Right atrium auricular region (tissue), 2 donors: ENCODE data around the gene CUL9. TPM values are rescaled to one million over a fixed set of nuclear protein-coding genes. Genes with fewer than 3 reads are reported as not detected.

Experiments
- DNase-seq: peaks from one replicate; pipeline ENCODE4 v3.0.0-alpha.2; 2019; ENCODE audit warnings: low spot score
- H3K27ac ChIP-seq, 2 donors: fragments of 200-600 bp; sonication (generic); 1 replicate in 1 of 2; 2 replicates in 1 of 2; pipeline ENCODE4 v1.5.1; 2016 to 2019
- H3K27me3 ChIP-seq, 2 donors: fragments of 200-600 bp; sonication (generic); one replicate each; pipeline versions ENCODE4 v1.5.1 to v1.6.0; 2017 to 2019
- H3K36me3 ChIP-seq: fragments of 200-600 bp; sonication (generic); one replicate; pipeline ENCODE4 v1.5.1; 2016
- H3K4me1 ChIP-seq, 2 donors: fragments of 200-600 bp; sonication (generic); one replicate each; pipeline versions ENCODE4 v1.5.1 to v1.6.0; 2017 to 2019
- H3K4me3 ChIP-seq, 2 donors: fragments of 200-600 bp; sonication (generic); 1 replicate in 1 of 2; 2 replicates in 1 of 2; pipeline ENCODE4 v1.5.1; 2017 to 2019; ENCODE audit warnings: mild to moderate bottlenecking in 1 of 2, moderate library complexity in 1 of 2
- H3K9me3 ChIP-seq, 2 donors: fragments of 200-600 bp; sonication (generic); one replicate each; pipeline ENCODE4 v1.5.1; 2019
- total RNA-seq, 2 donors: library from RNA; depleted of rRNA; stranded (reverse); fragments of >200 nt; gene quantifications; one replicate each; pipeline ENCODE4 v1.1.0, GENCODE V29; 2016
- TF ChIP-seq, protein P1 (sequence below), 2 donors: fragments of 200-600 bp; sonication (generic); IDR thresholded peaks; one replicate each; pipeline ENCODE4 v1.5.1; 2019; ENCODE audit warnings: antibody characterized with exemption in 2 of 2

The CUL9 gene
- total RNA-seq, 2 donors from 2014 or later: 11.0 to 16.8 TPM

DNA sequence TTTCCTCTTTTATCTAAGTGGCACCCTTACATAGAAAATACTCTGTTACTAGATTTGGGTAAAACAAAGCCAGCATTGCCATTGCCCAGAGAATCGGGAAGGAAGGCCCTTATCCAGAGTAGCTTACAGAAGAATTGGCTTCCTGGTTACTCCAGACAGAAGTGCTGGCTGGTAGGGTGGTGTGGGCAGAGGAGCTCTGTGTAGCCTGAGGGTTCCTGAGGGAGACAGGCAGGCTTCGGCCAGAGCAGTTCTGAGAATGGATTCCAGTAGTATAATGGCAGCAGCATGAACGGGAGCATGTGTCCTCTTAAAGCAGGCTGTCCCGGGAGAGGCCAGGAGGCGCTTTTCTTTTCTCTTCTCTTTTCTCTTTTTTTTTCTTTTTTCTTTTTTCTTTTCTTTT lies 11.9 kb downstream of the CUL9 start:
- H3K27ac ChIP-seq: no peak overlapping the region
- H3K4me1 ChIP-seq: peaks cover 0 to 7% of the 10 kb centered on the region in 2 donors
- no peaks in the 10 kb centered on the region for H3K9me3 ChIP-seq
- no peak for DNase-seq
- H3K27me3 ChIP-seq: no peaks in the 10 kb centered on the region
- H3K4me3 ChIP-seq: no peak overlapping the region
- H3K36me3 ChIP-seq: peaks cover 64% of the 10 kb centered on the region
- TF ChIP-seq, protein P1, sequence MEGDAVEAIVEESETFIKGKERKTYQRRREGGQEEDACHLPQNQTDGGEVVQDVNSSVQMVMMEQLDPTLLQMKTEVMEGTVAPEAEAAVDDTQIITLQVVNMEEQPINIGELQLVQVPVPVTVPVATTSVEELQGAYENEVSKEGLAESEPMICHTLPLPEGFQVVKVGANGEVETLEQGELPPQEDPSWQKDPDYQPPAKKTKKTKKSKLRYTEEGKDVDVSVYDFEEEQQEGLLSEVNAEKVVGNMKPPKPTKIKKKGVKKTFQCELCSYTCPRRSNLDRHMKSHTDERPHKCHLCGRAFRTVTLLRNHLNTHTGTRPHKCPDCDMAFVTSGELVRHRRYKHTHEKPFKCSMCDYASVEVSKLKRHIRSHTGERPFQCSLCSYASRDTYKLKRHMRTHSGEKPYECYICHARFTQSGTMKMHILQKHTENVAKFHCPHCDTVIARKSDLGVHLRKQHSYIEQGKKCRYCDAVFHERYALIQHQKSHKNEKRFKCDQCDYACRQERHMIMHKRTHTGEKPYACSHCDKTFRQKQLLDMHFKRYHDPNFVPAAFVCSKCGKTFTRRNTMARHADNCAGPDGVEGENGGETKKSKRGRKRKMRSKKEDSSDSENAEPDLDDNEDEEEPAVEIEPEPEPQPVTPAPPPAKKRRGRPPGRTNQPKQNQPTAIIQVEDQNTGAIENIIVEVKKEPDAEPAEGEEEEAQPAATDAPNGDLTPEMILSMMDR (IDR thresholded peaks at IDR 0.05): no peak

DNA sequence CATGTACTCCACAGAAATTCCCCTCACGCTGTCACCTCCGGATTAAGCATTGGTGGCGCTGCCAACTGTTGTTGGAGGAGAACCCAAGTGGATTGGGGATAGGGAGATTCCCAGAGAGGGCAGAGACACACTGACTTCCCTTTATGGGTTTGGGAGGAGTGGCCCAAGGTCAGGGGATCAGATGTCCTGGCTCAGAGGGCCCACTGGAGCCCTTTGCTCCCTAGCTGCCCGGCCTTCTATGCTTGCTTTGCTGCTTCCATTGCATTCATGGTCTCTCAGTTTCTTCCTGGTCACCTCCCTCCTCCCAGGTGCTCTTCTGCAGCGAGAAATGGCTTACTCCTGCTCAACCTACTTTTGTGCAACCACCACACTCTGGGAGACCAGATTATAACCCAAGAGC lies 14.3 kb downstream of the CUL9 start:
- Histone ChIP-seq H3K9me3 (no peaks in the 10 kb centered on the region), H3K27me3 (no peaks in the 10 kb centered on the region), H3K4me3 (no peak overlapping the region), H3K36me3 (peaks cover 63% of the 10 kb centered on the region), H3K4me1 (no peaks in the 10 kb centered on the region), H3K27ac (no peak overlapping the region)
- DNase-seq: no peak
- TF ChIP-seq, protein P1 (IDR thresholded peaks at IDR 0.05): no peak

DNA sequence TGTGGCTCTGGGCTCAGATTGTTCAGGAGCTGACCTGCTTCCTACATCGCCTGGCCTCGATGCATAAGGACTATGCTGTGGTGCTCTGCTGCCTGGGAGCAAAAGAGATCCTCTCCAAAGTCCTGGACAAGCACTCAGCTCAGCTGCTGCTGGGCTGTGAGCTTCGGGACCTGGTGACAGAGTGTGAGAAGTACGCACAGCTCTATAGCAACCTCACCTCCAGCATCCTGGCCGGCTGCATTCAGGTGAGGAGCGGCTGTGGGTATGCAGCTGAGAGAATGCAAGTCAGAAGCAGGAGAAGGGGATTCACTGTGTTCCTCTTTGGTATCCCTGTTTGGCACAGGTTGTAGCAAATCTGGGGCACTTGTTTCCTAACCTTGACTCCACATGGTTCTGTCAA lies 17.9 kb downstream of the CUL9 start:
- H3K9me3 ChIP-seq: no peaks in the 10 kb centered on the region
- H3K27me3 ChIP-seq: no peaks in the 10 kb centered on the region
- TF ChIP-seq, protein P1 (IDR thresholded peaks at IDR 0.05): no peak
- H3K4me3 ChIP-seq: no peak overlapping the region
- no peaks in the 10 kb centered on the region for H3K4me1 ChIP-seq
- peaks cover 49% of the 10 kb centered on the region for H3K36me3 ChIP-seq
- no peak for DNase-seq
- no peak overlapping the region for H3K27ac ChIP-seq

DNA sequence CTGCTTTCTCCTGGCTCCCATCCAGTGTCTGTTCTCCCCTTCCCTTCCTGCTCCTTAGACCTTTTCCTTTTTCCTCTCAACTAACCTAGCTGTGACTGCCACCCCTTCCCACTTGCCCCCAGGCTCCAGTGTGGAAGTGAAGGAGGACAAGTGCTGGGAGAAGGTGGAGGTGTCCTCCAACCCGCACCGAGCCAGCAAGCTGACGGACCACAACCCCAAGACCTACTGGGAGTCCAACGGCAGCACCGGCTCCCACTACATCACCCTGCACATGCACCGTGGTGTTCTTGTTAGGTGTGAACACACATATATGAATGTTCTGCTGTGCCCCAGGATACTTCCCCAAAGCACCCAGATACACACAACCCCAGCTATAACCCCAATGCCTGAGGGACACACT lies 18.5 kb downstream of the CUL9 start:
- no peaks in the 10 kb centered on the region for H3K27me3 ChIP-seq
- TF ChIP-seq, protein P1 (IDR thresholded peaks at IDR 0.05): no peak
- no peak for DNase-seq
- H3K27ac ChIP-seq: no peak overlapping the region
- no peak overlapping the region for H3K4me3 ChIP-seq
- peaks cover 47% of the 10 kb centered on the region for H3K36me3 ChIP-seq
- H3K4me1 ChIP-seq: no peaks in the 10 kb centered on the region
- no peaks in the 10 kb centered on the region for H3K9me3 ChIP-seq

DNA sequence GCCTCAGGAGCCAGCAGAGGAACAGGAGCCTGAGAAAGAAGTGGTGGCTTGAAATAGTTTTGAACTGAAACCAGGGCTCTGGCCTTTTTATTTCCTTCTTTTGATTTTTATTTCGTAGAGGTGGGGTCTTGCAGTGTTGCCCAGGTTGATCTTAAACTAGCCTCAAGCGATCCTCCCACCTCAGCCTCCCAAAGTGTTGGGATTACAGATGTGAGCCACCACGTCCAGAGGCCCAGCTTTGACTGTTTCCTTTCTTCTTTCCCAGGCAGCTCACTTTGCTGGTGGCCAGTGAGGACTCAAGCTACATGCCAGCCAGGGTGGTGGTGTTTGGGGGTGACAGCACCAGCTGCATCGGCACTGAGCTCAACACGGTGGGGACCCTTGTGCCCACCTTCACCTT lies 20.5 kb downstream of the CUL9 start:
- H3K27ac ChIP-seq: no peak overlapping the region
- H3K27me3 ChIP-seq: no peaks in the 10 kb centered on the region
- TF ChIP-seq, protein P1 (IDR thresholded peaks at IDR 0.05): no peak
- no peak for DNase-seq
- no peaks in the 10 kb centered on the region for H3K9me3 ChIP-seq
- no peaks in the 10 kb centered on the region for H3K4me1 ChIP-seq
- peaks cover 28% of the 10 kb centered on the region for H3K36me3 ChIP-seq
- no peak overlapping the region for H3K4me3 ChIP-seq

DNA sequence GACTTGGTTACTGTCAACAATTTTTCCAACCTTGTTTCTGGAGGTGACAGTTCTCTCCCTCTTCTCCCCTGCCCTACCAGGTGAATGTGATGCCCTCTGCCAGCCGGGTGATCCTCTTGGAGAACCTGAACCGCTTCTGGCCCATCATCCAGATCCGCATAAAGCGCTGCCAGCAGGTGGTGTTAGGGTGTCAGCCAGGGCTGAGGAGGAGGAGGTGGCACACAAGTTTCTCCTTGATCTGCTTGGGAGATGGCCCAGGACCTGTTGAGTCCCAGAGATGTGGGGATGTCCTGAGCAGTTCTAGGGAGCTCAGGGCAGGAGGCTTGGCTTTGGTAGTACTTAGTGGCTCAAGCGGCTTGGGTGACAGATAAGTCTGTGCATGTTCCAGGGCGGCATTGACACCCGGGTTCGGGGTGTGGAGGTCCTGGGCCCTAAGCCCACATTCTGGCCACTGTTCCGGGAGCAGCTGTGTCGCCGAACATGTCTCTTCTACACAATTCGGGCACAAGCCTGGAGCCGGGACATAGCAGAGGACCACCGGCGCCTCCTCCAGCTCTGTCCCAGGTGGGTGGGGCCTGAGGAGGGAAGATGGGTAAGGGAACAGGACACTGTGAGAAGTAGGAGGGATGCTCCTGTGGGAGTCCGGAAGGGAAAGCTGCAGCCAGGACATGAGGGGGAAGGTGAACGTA lies 21.2 kb downstream of the CUL9 start:
- no peak for DNase-seq
- TF ChIP-seq, protein P1 (IDR thresholded peaks at IDR 0.05): no peak
- Histone ChIP-seq H3K9me3 (no peaks in the 10 kb centered on the region), H3K27ac (no peak overlapping the region), H3K4me1 (no peaks in the 10 kb centered on the region), H3K4me3 (no peak overlapping the region), H3K36me3 (peaks cover 23% of the 10 kb centered on the region), H3K27me3 (no peaks in the 10 kb centered on the region)
